Right kidney (tissue), 1 donor: ENCODE results near the gene SOX18.
A peak's percentile ranks its signal among the peaks of the same experiment; 100 is the strongest.

Experiments used
- DNase-seq: peaks from one replicate; pipeline ENCODE4 v3.0.0-alpha.2; 2016

Gene SOX18

GRCh38 chr20:64081624-64081964 is 32.2 kb upstream of the SOX18 start:
- no peak for DNase-seq

- DNase-seq = no peak
These were observed 31.6 kb upstream of the SOX18 start for GRCh38 chr20:64080813-64081623.

- peak; percentile 65 for DNase-seq
These were observed 30.8 kb upstream of the SOX18 start, which contains the start of gene OPRL1 for GRCh38 chr20:64080013-64080812. Gene OPRL1, plus strand, starts transcription at chr20:64080082. Its CDS starts 12,639 bp downstream, at chr20:64092721.

- peak; percentile 67 for DNase-seq
These were observed 30.0 kb upstream of the SOX18 start, which contains the start of gene RGS19 for GRCh38 chr20:64079273-64080012. Gene RGS19, minus strand, starts transcription at chr20:64079518. Its CDS starts 2,632 bp downstream, at chr20:64076886.

GRCh38 chr20:64078934-64079272 is 29.5 kb upstream of the SOX18 start:
- peak; percentile 9 for DNase-seq

GRCh38 chr20:64077876-64078551 is 28.6 kb upstream of the SOX18 start:
- no peak for DNase-seq

- DNase-seq = no peak
These were observed 28.1 kb upstream of the SOX18 start for GRCh38 chr20:64077541-64077875.

GRCh38 chr20:64077094-64077493 is 27.7 kb upstream of the SOX18 start:
- no peak for DNase-seq

- no peak for DNase-seq
These were observed 26.9 kb upstream of the SOX18 start for GRCh38 chr20:64076061-64076997.

GRCh38 chr20:64075556-64075955 is 26.1 kb upstream of the SOX18 start:
- no peak for DNase-seq

GRCh38 chr20:64074963-64075362 is 25.5 kb upstream of the SOX18 start:
- no peak for DNase-seq

GRCh38 chr20:64074184-64074789 is 24.8 kb upstream of the SOX18 start:
- no peak for DNase-seq

- DNase-seq = no peak
These were observed 24.2 kb upstream of the SOX18 start for GRCh38 chr20:64073476-64074183.

- DNase-seq = no peak
These were observed 23.1 kb upstream of the SOX18 start for GRCh38 chr20:64072498-64073063.

- no peak for DNase-seq
These were observed 22.2 kb upstream of the SOX18 start for GRCh38 chr20:64071341-64072332.

- no peak for DNase-seq
These were observed 21.0 kb upstream of the SOX18 start for GRCh38 chr20:64070244-64070993.

- peak; percentile 56 for DNase-seq
These were observed 20.3 kb upstream of the SOX18 start for GRCh38 chr20:64069614-64070243.
